HEK293 (cell line): ENCODE measurements around the gene FOXK2.

Experiments
- CTCF ChIP-seq: fragments of 450-650 bp; formaldehyde crosslinking; IDR thresholded peaks from 2 replicates; pipeline ENCODE4 v1.5.1; 2016; ENCODE audit warnings: missing biosample characterization, missing genetic modification characterization
- ZBTB8A ChIP-seq: fragments of 450-650 bp; formaldehyde crosslinking; IDR thresholded peaks from 2 replicates; pipeline ENCODE4 v1.5.1; 2016; ENCODE audit warnings: missing biosample characterization, missing genetic modification characterization

GRCh38 chr17:82599674-82600661, 80.4 kb downstream of the FOXK2 start:
- TF ChIP-seq ZBTB8A (tag by site-specific recombination) (no peak), CTCF (tag by site-specific recombination) (no peak)
